NCI-H1105 treated with DMSO at 0.1 percent for 48 hours (cell line): ENCODE results near the gene SNRPA1.
"Not testable (repeated sequence)": the region's sequence is repeated elsewhere in the genome, so short reads cannot be mapped to it uniquely, and the experiment has no call there.

Source experiments
- DNase-seq: peaks from one replicate; lab custom pipeline; 2025; lab: John Stamatoyannopoulos, UW

Gene SNRPA1

GRCh38 chr15:101295607-101296161 is 636 bp upstream of the SNRPA1 start:
- DNase-seq, result peak; percentile 30

- no peak for DNase-seq
Measured at GRCh38 chr15:101293122-101293521, 1.9 kb downstream of the SNRPA1 start.

GRCh38 chr15:101288905-101289513 is 6.0 kb downstream of the SNRPA1 start:
- DNase-seq, result peak; percentile 47

GRCh38 chr15:101287342-101287741 is 7.7 kb downstream of the SNRPA1 start:
- DNase-seq, result not testable (repeated sequence)

- DNase-seq, result no peak
Measured at GRCh38 chr15:101286471-101287114, 8.5 kb downstream of the SNRPA1 start.

- DNase-seq, result no peak
Measured at GRCh38 chr15:101283931-101284330, 11.1 kb downstream of the SNRPA1 start.

- no peak for DNase-seq
Measured at GRCh38 chr15:101280007-101280406, 15.0 kb downstream of the SNRPA1 start.

- DNase-seq, result peak; percentile 33
Measured at GRCh38 chr15:101277943-101278564, 17.0 kb downstream of the SNRPA1 start.

- DNase-seq, result peak; percentile 87
Measured at GRCh38 chr15:101277038-101277822, 17.8 kb downstream of the SNRPA1 start, which contains the start of gene SELENOS. TSS of gene SELENOS (minus strand) at chr15:101277485. CDS start at chr15:101277417, 68 bp downstream.

- peak; percentile 34 for DNase-seq
Measured at GRCh38 chr15:101276501-101277037, 18.5 kb downstream of the SNRPA1 start.

GRCh38 chr15:101275018-101275417 is 20.0 kb downstream of the SNRPA1 start:
- DNase-seq, result no peak

- DNase-seq, result no peak
Measured at GRCh38 chr15:101273534-101273933, 21.5 kb downstream of the SNRPA1 start.

- no peak for DNase-seq
Measured at GRCh38 chr15:101272584-101272983, 22.5 kb downstream of the SNRPA1 start.

GRCh38 chr15:101269479-101270223 is 25.4 kb downstream of the SNRPA1 start:
- DNase-seq, result peak; percentile 6

GRCh38 chr15:101267320-101268104 is 27.5 kb downstream of the SNRPA1 start:
- DNase-seq, result no peak

- DNase-seq, result no peak
Measured at GRCh38 chr15:101266787-101267186, 28.3 kb downstream of the SNRPA1 start.

GRCh38 chr15:101266034-101266433 is 29.0 kb downstream of the SNRPA1 start:
- DNase-seq, result no peak

- DNase-seq, result no peak
Measured at GRCh38 chr15:101264911-101265641, 30.0 kb downstream of the SNRPA1 start.

GRCh38 chr15:101264011-101264410 is 31.0 kb downstream of the SNRPA1 start:
- no peak for DNase-seq

GRCh38 chr15:101262551-101262950 is 32.5 kb downstream of the SNRPA1 start:
- no peak for DNase-seq
